BE2C (cell line): Measurements from ENCODE around the gene C2orf69.

Source experiments
- DNase-seq: peaks from one replicate; pipeline ENCODE4 v3.0.0-alpha.2; 2020
- H3K27me3 ChIP-seq: fragments of 250-450 bp; sonication (Bioruptor Pico); 2 replicates; pipeline ENCODE4 v1.5.1; 2020; ENCODE audit warnings: mild to moderate bottlenecking
- H3K36me3 ChIP-seq: fragments of 250-450 bp; sonication (Bioruptor Pico); 2 replicates; pipeline ENCODE4 v1.5.1; 2020; ENCODE audit warnings: mild to moderate bottlenecking
- H3K4me1 ChIP-seq: fragments of 250-450 bp; sonication (Bioruptor Pico); 2 replicates; pipeline ENCODE4 v1.5.1; 2020
- H3K4me3 ChIP-seq: 2 replicates; pipeline ENCODE4 v1.5.1; 2011; ENCODE audit warnings: low read depth, low read length
- H3K9me3 ChIP-seq: fragments of 250-450 bp; sonication (Bioruptor Pico); 2 replicates; pipeline ENCODE4 v1.5.1; 2020
- TF ChIP-seq, protein P1 (sequence below): IDR thresholded peaks from 2 replicates; pipeline ENCODE4 v1.5.1; 2012; ENCODE audit warnings: mild to moderate bottlenecking, low read depth, low read length

Gene C2orf69

GRCh38 chr2:199923924-199924323 is 12.8 kb downstream of the C2orf69 start:
- DNase-seq: no peak
- H3K36me3 ChIP-seq: peaks cover 29% of the 10 kb centered on the region
- H3K4me1 ChIP-seq: peaks cover 7% of the 10 kb centered on the region
- TF ChIP-seq, protein P1, sequence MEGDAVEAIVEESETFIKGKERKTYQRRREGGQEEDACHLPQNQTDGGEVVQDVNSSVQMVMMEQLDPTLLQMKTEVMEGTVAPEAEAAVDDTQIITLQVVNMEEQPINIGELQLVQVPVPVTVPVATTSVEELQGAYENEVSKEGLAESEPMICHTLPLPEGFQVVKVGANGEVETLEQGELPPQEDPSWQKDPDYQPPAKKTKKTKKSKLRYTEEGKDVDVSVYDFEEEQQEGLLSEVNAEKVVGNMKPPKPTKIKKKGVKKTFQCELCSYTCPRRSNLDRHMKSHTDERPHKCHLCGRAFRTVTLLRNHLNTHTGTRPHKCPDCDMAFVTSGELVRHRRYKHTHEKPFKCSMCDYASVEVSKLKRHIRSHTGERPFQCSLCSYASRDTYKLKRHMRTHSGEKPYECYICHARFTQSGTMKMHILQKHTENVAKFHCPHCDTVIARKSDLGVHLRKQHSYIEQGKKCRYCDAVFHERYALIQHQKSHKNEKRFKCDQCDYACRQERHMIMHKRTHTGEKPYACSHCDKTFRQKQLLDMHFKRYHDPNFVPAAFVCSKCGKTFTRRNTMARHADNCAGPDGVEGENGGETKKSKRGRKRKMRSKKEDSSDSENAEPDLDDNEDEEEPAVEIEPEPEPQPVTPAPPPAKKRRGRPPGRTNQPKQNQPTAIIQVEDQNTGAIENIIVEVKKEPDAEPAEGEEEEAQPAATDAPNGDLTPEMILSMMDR: no peak
- H3K27me3 ChIP-seq: no peaks in the 10 kb centered on the region
- no peak overlapping the region for H3K4me3 ChIP-seq
- H3K9me3 ChIP-seq: no peaks in the 10 kb centered on the region

GRCh38 chr2:199926806-199927205 is 15.7 kb downstream of the C2orf69 start:
- DNase-seq: no peak
- H3K9me3 ChIP-seq: no peaks in the 10 kb centered on the region
- peaks cover 36% of the 10 kb centered on the region for H3K36me3 ChIP-seq
- TF ChIP-seq, protein P1: no peak
- H3K4me3 ChIP-seq: no peak overlapping the region
- peaks cover 7% of the 10 kb centered on the region for H3K4me1 ChIP-seq
- H3K27me3 ChIP-seq: no peaks in the 10 kb centered on the region

- Histone ChIP-seq H3K36me3 (peaks cover 47% of the 10 kb centered on the region), H3K4me1 (no peaks in the 10 kb centered on the region)
- TF ChIP-seq, protein P1: no peak
Observed at GRCh38 chr2:199928226-199928625, 17.1 kb downstream of the C2orf69 start.

DNA sequence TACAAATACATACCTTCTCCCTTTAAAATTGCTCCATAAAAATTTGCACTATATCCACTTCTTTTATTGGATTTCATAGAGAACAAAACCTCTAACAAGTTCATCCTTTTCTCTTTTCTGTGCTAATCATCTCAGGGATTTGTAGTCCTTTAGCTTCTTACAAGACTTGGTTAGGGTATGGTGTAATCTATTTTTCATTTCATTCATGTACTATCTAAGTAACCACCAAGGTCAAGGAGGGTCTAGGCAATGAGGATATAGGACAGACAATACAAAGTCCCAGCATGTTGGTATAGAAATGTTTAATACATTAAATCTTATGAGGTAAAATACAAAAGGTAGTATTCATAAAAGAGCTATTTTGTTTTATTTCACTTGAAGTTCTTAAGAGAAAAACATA is 17.5 kb downstream of the C2orf69 start:
- no peaks in the 10 kb centered on the region for H3K27me3 ChIP-seq

More at GRCh38 chr2:199928226-199928625, 17.1 kb downstream of the C2orf69 start:
- DNase-seq: no peak
- no peaks in the 10 kb centered on the region for H3K9me3 ChIP-seq
- H3K27me3 ChIP-seq: no peaks in the 10 kb centered on the region
- no peak overlapping the region for H3K4me3 ChIP-seq

DNA sequence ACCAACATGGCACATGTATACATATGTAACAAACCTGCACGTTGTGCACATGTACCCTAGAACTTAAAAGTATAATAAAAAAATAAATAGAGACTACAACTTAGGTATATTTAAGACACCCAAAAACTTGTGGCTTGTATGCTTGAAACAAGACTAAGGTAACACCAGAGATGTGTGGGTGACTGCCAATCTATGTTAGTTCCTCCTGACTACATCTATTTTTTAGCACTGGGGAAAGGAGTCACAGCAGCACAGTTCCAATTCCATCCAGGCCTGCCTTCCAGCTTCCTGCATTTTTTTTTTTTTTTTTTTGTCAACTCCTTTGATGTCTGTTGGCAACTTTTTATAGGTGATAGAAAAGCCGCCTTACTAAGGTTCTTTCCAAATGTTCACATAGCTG is 18.2 kb downstream of the C2orf69 start:
- Histone ChIP-seq H3K9me3 (no peaks in the 10 kb centered on the region), H3K36me3 (peaks cover 48% of the 10 kb centered on the region), H3K4me1 (no peaks in the 10 kb centered on the region), H3K4me3 (no peak overlapping the region), H3K27me3 (no peaks in the 10 kb centered on the region)
- DNase-seq: no peak
- TF ChIP-seq, protein P1: no peak

More for the DNA sequence above, 17.5 kb downstream of the C2orf69 start:
- no peak overlapping the region for H3K4me3 ChIP-seq
- no peaks in the 10 kb centered on the region for H3K4me1 ChIP-seq
- TF ChIP-seq, protein P1: no peak
- no peak for DNase-seq
- no peaks in the 10 kb centered on the region for H3K9me3 ChIP-seq
- peaks cover 48% of the 10 kb centered on the region for H3K36me3 ChIP-seq

- H3K4me1 ChIP-seq: no peaks in the 10 kb centered on the region
- H3K36me3 ChIP-seq: peaks cover 41% of the 10 kb centered on the region
- H3K27me3 ChIP-seq: no peaks in the 10 kb centered on the region
- TF ChIP-seq, protein P1: no peak
- no peak for DNase-seq
- H3K4me3 ChIP-seq: no peak overlapping the region
- no peaks in the 10 kb centered on the region for H3K9me3 ChIP-seq
Observed at GRCh38 chr2:199932312-199932855, 21.3 kb downstream of the C2orf69 start.
